ENCODE measurements around the gene AKAP10. TPM values are rescaled to one million over a fixed set of nuclear protein-coding genes. Genes with fewer than 3 reads are reported as not detected.
"Not testable (repeated sequence)": the region's sequence is repeated elsewhere in the genome, so short reads cannot be mapped to it uniquely, and the experiment has no call there.

AKAP10 gene
- polyA plus RNA-seq, 4 donors, result 26.7 to 32.0 (median 29.0) TPM

GRCh38 chr17:19874256-19874655, 103.4 kb downstream of the AKAP10 start:
- DNase-seq (ENCODE audit: low read depth in 4 of 4, low spot score in 3 of 4), result no peak

GRCh38 chr17:19873346-19873745, 104.3 kb downstream of the AKAP10 start:
- no peak for DNase-seq (ENCODE audit: low read depth in 4 of 4, low spot score in 3 of 4)

- DNase-seq (ENCODE audit: low read depth in 4 of 4, low spot score in 3 of 4), result no peak
Measured at GRCh38 chr17:19868079-19868395, 109.6 kb downstream of the AKAP10 start.

- peak in 3 of 4 donors; percentile 58 to 69 (median 59) for DNase-seq (ENCODE audit: low read depth in 4 of 4, low spot score in 3 of 4)
Measured at GRCh38 chr17:19867329-19868078, 110.1 kb downstream of the AKAP10 start, which contains the start of gene ULK2. ULK2 (minus strand) TSS chr17:19867936; CDS start chr17:19867417, 519 bp downstream.

- peak in 2 of 4 donors; percentile 46 to 50 for DNase-seq (ENCODE audit: low read depth in 4 of 4, low spot score in 3 of 4)
Measured at GRCh38 chr17:19867079-19867328, 110.6 kb downstream of the AKAP10 start.

GRCh38 chr17:19865021-19865420, 112.6 kb downstream of the AKAP10 start:
- DNase-seq (ENCODE audit: low read depth in 4 of 4, low spot score in 3 of 4), result no peak

GRCh38 chr17:19860647-19861177, 116.9 kb downstream of the AKAP10 start:
- DNase-seq (ENCODE audit: low read depth in 4 of 4, low spot score in 3 of 4), result not testable (repeated sequence)

- no peak for DNase-seq (ENCODE audit: low read depth in 4 of 4, low spot score in 3 of 4)
Measured at GRCh38 chr17:19857640-19858039, 120.0 kb downstream of the AKAP10 start.

Other genes with a start within 250 kb of the AKAP10 start
- gene ALDH3A1, start 229.5 kb downstream of the AKAP10 start, polyA plus RNA-seq (ENCODE audit: insufficient read length in 4 of 4), result 1 to 10 TPM in 2 of 4 donors, under 1 TPM in 2; 0.25 to 2.0 (median 0.95) TPM
- gene ULK2, start 109.9 kb downstream of the AKAP10 start, polyA plus RNA-seq (ENCODE audit: insufficient read length in 4 of 4), result 10 to 100 TPM; 24.9 to 31.8 (median 29.9) TPM
- gene SPECC1, start 31.5 kb upstream of the AKAP10 start, polyA plus RNA-seq (ENCODE audit: insufficient read length in 4 of 4), result 10 to 100 TPM; 12.4 to 24.0 (median 16.9) TPM